22Rv1 (cell line): Measurements from ENCODE around the gene WDR62.

ENCODE experiments used
- ZFX ChIP-seq: fragments of 450-650 bp; IDR thresholded peaks from 2 replicates; pipeline ENCODE4 v1.6.1; 2017; ENCODE audit warnings: antibody characterized with exemption, borderline replicate concordance
- TF ChIP-seq, protein P1 (sequence below): fragments of 450-650 bp; IDR thresholded peaks from 2 replicates; pipeline ENCODE4 v1.5.1; 2017; ENCODE audit warnings: mild to moderate bottlenecking

DNA sequence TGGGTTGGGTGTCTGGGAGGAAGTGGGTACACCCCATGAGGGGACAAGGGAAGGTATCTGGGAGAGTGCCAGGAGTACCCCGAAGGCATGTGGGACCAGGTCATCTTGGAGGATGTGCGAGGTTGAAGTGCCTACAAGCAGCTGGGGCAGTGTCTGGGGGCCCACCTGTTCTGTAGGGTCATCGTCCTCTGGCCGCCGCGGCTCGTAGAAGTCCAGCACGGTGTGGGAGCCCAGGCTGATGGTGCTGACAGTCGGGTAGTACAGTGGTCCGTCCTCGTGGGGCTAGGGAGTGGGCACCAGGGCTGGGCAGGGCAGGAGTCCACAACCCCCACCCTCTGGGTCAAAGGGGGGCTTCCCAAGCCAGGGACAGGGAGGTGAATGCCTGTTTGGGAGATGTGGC is 44.3 kb upstream of the WDR62 start:
- TF ChIP-seq, protein P1, sequence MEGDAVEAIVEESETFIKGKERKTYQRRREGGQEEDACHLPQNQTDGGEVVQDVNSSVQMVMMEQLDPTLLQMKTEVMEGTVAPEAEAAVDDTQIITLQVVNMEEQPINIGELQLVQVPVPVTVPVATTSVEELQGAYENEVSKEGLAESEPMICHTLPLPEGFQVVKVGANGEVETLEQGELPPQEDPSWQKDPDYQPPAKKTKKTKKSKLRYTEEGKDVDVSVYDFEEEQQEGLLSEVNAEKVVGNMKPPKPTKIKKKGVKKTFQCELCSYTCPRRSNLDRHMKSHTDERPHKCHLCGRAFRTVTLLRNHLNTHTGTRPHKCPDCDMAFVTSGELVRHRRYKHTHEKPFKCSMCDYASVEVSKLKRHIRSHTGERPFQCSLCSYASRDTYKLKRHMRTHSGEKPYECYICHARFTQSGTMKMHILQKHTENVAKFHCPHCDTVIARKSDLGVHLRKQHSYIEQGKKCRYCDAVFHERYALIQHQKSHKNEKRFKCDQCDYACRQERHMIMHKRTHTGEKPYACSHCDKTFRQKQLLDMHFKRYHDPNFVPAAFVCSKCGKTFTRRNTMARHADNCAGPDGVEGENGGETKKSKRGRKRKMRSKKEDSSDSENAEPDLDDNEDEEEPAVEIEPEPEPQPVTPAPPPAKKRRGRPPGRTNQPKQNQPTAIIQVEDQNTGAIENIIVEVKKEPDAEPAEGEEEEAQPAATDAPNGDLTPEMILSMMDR = no peak
- TF ChIP-seq ZFX = no peak
